HepG2 (cell line): Measurements from ENCODE around the gene CADM1. TPM values are rescaled to one million over a fixed set of nuclear protein-coding genes. Genes with fewer than 3 reads are reported as not detected.

Experiments used
- ATAC-seq: fragments of 200-7000 bp; cut with Tn5 transposase; 3 replicates; pipeline ENCODE4 v1.9.1; 2020; ENCODE audit warnings: mild to moderate bottlenecking, moderate library complexity
- BruUV-seq: library from RNA; stranded (reverse); fragments of 400-500 nt; replicated peaks from 2 replicates; lab custom pipeline; 2021; lab: Mats Ljungman, UMichigan
- CTCF ChIA-PET: fragments of 300-600 bp; formaldehyde crosslinking; extraction: SDS; loops from one replicate; lab custom pipeline; 2021; ENCODE audit warnings: low total read pairs, inconsistent platforms, low intra/inter-chr PET ratio; lab: Yijun Ruan, JAX
- POLR2A ChIA-PET: fragments of 350-600 bp; sonication (Branson Sonifier 250); formaldehyde crosslinking; loops from one replicate; lab custom pipeline; 2020; ENCODE audit warnings: antibody characterized with exemption, inconsistent platforms; lab: Yijun Ruan, JAX
- DNase-seq: peaks from one replicate; pipeline ENCODE4 v3.0.0-alpha.2; 2015; ENCODE audit warnings: low spot score
- FAIRE-seq: peaks from 3 replicates; lab custom pipeline; 2011; peaks lifted over from hg19 to GRCh38; lab: Jason Lieb, UNC
- H2AFZ ChIP-seq: one replicate; pipeline ENCODE4 v1.6.1; 2011; ENCODE audit warnings: low read length, inconsistent platforms
- H3K27ac ChIP-seq: fragments of 300-600 bp; 3 replicates; pipeline ENCODE4 v1.8.0; 2011; ENCODE audit warnings: mixed run types, mild to moderate bottlenecking, mixed read lengths, low read length, inconsistent platforms; ENCODE audit not compliant: insufficient read depth; ENCODE audit errors: extremely low read length
- H3K27me3 ChIP-seq, 2 experiments: fragments of 200-600 bp in 1 of 2; 2 replicates in 1 of 2; 3 replicates in 1 of 2; pipeline versions ENCODE4 v1.6.0 to v1.8.0; 2011; ENCODE audit warnings: low read length in 2 of 2, mild to moderate bottlenecking in 2 of 2, moderate library complexity in 2 of 2, inconsistent platforms in 1 of 2; ENCODE audit not compliant: insufficient read depth in 2 of 2, control insufficient read depth in 1 of 2
- H3K36me3 ChIP-seq, 2 experiments: fragments of 200-600 bp in 1 of 2; replicated peaks in 1 of 2; 2 replicates in 1 of 2; 3 replicates in 1 of 2; pipeline versions ENCODE4 v1.5.1 to v1.8.0; 2011; ENCODE audit warnings: low read length in 2 of 2, inconsistent platforms in 1 of 2; ENCODE audit not compliant: insufficient read depth in 2 of 2, control insufficient read depth in 1 of 2
- H3K4me1 ChIP-seq: 2 replicates; pipeline ENCODE4 v1.5.1; 2012; ENCODE audit warnings: low read length, inconsistent platforms; ENCODE audit not compliant: insufficient read depth
- H3K4me2 ChIP-seq: 2 replicates; pipeline ENCODE4 v1.6.0; 2011; ENCODE audit warnings: low read depth, low read length, inconsistent platforms
- H3K4me3 ChIP-seq, 3 experiments: fragments of 200-600 bp in 1 of 3; sonication (generic), shearing (Covaris generic) in 1 of 3; replicated peaks in 1 of 3; 2 replicates each; pipeline ENCODE4 v1.5.1; 2011 to 2016; ENCODE audit warnings: low read length in 3 of 3, inconsistent platforms in 2 of 3, low read depth in 2 of 3, mild to moderate bottlenecking in 2 of 3, control low read depth in 1 of 3, mixed read lengths in 1 of 3; ENCODE audit not compliant: insufficient read depth in 1 of 3
- H3K79me2 ChIP-seq: one replicate; pipeline ENCODE4 v1.6.1; 2011; ENCODE audit warnings: low read length, inconsistent platforms; ENCODE audit not compliant: insufficient read depth
- H3K9ac ChIP-seq: 2 replicates; pipeline ENCODE4 v1.6.0; 2011; ENCODE audit warnings: mild to moderate bottlenecking, low read depth, low read length, inconsistent platforms; ENCODE audit not compliant: insufficient read depth
- H3K9me3 ChIP-seq: 2 replicates; pipeline ENCODE4 v1.5.1; 2012; ENCODE audit warnings: mild to moderate bottlenecking, low read length
- H4K20me1 ChIP-seq: 2 replicates; pipeline ENCODE4 v1.6.0; 2011; ENCODE audit warnings: inconsistent platforms, mild to moderate bottlenecking, low read length, moderate library complexity; ENCODE audit not compliant: insufficient read depth
- SMARCE1 ChIP-seq: fragments of 450-650 bp; IDR thresholded peaks from 2 replicates; pipeline ENCODE4 v1.6.1; 2017; ENCODE audit warnings: borderline replicate concordance
- ZNF44 ChIP-seq: sonication (generic); formaldehyde crosslinking; IDR thresholded peaks from 2 replicates; pipeline ENCODE4 v1.5.1; 2020; ENCODE audit warnings: mild to moderate bottlenecking, missing genetic modification reagents
- WGBS: methylation state at CpG from one replicate; pipeline ENCODE4 v1.1.6; 2017; ENCODE audit warnings: low lambda C conversion rate; 5-methylcytosine and 5-hydroxymethylcytosine counted together
- in situ Hi-C: cut with HindIII; loops from 2 replicates; pipeline ENCODE4 v1.10.0; 2017; ENCODE audit warnings: low pct_unique_long_range_greater_than_20kb; ENCODE audit not compliant: extremely low pct_ligation_motif_present
- intact Hi-C: fragments of 100-400 bp; cut with micrococcal nuclease; formaldehyde crosslinking; loops from one replicate; pipeline ENCODE4 v1.10.0; 2022; ENCODE audit not compliant: unreplicated experiment
- polyA plus RNA-seq, 8 experiments: library from polyadenylated mRNA; depleted of rRNA in 3 of 8; stranded (reverse) in 7 of 8; unstranded in 1 of 8; fragments of >200 nt; fragmentation: Illumina TruSeq in 4 of 8; extraction: Trizol in 4 of 8; gene quantifications; 2 replicates each; pipeline versions ENCODE4 v1.2.1 to v1.2.3, GENCODE V29; 2011 to 2016; ENCODE audit warnings: low read depth in 4 of 8, missing spikeins in 1 of 8, mixed read lengths in 1 of 8; ENCODE audit not compliant: insufficient read depth in 1 of 8
- total RNA-seq, 5 experiments: library from RNA; depleted of rRNA; stranded (reverse); fragments of >200 nt; fragmentation: Illumina TruSeq; extraction: Trizol; gene quantifications; 2 replicates each; pipeline ENCODE4 v1.2.3, GENCODE V29; 2016; ENCODE audit warnings: low read depth in 1 of 5
- TF ChIP-seq, protein P1 (sequence below): sonication (generic); formaldehyde crosslinking; IDR thresholded peaks from 2 replicates; pipeline ENCODE4 v1.4.0; 2020; ENCODE audit warnings: missing genetic modification reagents
- TF ChIP-seq, protein P2 (sequence below): sonication (generic); formaldehyde crosslinking; IDR thresholded peaks from 2 replicates; pipeline ENCODE4 v1.8.0; 2022; ENCODE audit warnings: missing genetic modification reagents, low read depth, mild to moderate bottlenecking, borderline replicate concordance

CADM1 gene
- total and polyA plus RNA-seq, 2 of the 13 experiments (the other 11 are each of a cell fraction or from before 2014, with no cell fraction given) = 71.3 to 122 TPM

- peaks cover 14% of the 10 kb centered on the region for H4K20me1 ChIP-seq
- peaks cover 82% of the 10 kb centered on the region for H3K79me2 ChIP-seq
- H3K9ac ChIP-seq = no peak overlapping the region
- in situ Hi-C loops = no loop called here
- POLR2A ChIA-PET = no interaction called here
- no peak overlapping the region for H3K27ac ChIP-seq
- H3K27me3 ChIP-seq = no peaks in the 10 kb centered on the region
- DNase-seq = no peak
- intact Hi-C loops = no loop called here
- no peak overlapping the region for H3K4me3 ChIP-seq
- no peak for FAIRE-seq
- BruUV-seq = no TSS peak
- H3K9me3 ChIP-seq = no peaks in the 10 kb centered on the region
- H3K4me2 ChIP-seq = no peak overlapping the region
- WGBS = 96% methylated on average over 3 of the region's 3 CpGs
- no peak for ATAC-seq
- H3K36me3 ChIP-seq = no peaks in the 10 kb centered on the region; a peak in 2 of 5 replicates
- TF ChIP-seq SMARCE1 = no peak
- TF ChIP-seq, all 625 proteins: peak for 0
- CTCF ChIA-PET = no interaction called here
- no peak overlapping the region for H2AFZ ChIP-seq
- H3K4me1 ChIP-seq = peaks cover 7% of the 10 kb centered on the region
Measured at GRCh38 chr11:115466122-115466521, 38.1 kb downstream of the CADM1 start.

GRCh38 chr11:115464269-115464668 lies 39.9 kb downstream of the CADM1 start:
- H2AFZ ChIP-seq = no peak overlapping the region
- FAIRE-seq = no peak
- no peaks in the 10 kb centered on the region for H3K4me1 ChIP-seq
- DNase-seq = no peak
- CTCF ChIA-PET = no interaction called here
- TF ChIP-seq, protein P1, sequence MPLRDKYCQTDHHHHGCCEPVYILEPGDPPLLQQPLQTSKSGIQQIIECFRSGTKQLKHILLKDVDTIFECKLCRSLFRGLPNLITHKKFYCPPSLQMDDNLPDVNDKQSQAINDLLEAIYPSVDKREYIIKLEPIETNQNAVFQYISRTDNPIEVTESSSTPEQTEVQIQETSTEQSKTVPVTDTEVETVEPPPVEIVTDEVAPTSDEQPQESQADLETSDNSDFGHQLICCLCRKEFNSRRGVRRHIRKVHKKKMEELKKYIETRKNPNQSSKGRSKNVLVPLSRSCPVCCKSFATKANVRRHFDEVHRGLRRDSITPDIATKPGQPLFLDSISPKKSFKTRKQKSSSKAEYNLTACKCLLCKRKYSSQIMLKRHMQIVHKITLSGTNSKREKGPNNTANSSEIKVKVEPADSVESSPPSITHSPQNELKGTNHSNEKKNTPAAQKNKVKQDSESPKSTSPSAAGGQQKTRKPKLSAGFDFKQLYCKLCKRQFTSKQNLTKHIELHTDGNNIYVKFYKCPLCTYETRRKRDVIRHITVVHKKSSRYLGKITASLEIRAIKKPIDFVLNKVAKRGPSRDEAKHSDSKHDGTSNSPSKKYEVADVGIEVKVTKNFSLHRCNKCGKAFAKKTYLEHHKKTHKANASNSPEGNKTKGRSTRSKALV (CRISPR knock-in tag) = no peak
- no peak for TF ChIP-seq ZNF44 (CRISPR knock-in tag)
- TF ChIP-seq, protein P2, sequence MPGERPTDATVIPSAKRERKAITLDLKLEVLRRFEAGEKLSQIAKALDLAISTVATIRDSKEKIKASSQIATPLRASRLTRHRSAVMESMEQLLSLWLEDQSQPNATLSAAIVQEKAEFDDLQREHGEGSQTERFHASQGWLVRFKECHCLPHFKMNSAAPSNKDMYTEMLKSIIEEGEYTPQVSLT (CRISPR knock-in tag) = no peak
- H3K36me3 ChIP-seq = no peaks in the 10 kb centered on the region; a peak in 2 of 5 replicates
- peaks cover 79% of the 10 kb centered on the region for H3K79me2 ChIP-seq
- 100% methylated on average over 2 of the region's 2 CpGs for WGBS
- peaks cover 10% of the 10 kb centered on the region; the same call in 1 of the 2 replicates for H4K20me1 ChIP-seq
- intact Hi-C loops (no loop called here), in situ Hi-C loops (no loop called here)
- no TSS peak for BruUV-seq
- no peaks in the 10 kb centered on the region for H3K9me3 ChIP-seq
- H3K4me3 ChIP-seq = no peak overlapping the region
- no peak for ATAC-seq
- no peaks in the 10 kb centered on the region for H3K27me3 ChIP-seq
- no peak overlapping the region for H3K4me2 ChIP-seq
- H3K9ac ChIP-seq = no peak overlapping the region
- H3K27ac ChIP-seq = no peak overlapping the region
- POLR2A ChIA-PET = no interaction called here
